Mucosa of descending colon (tissue), 3 donors: Measurements from ENCODE around the gene RND2. TPM values are rescaled to one million over a fixed set of nuclear protein-coding genes. Genes with fewer than 3 reads are reported as not detected.
A peak's percentile ranks its signal among the peaks of the same experiment; 100 is the strongest.

Source experiments
- ATAC-seq: fragments of 200-7000 bp; cut with Tn5 transposase; one replicate; pipeline ENCODE4 v1.9.1; 2020; ENCODE audit warnings: mild to moderate bottlenecking, moderate library complexity
- DNase-seq, 3 donors: peaks; one replicate each; pipeline ENCODE4 v3.0.0-alpha.2; 2020
- H3K36me3 ChIP-seq: fragments of 200-600 bp; one replicate; pipeline ENCODE4 v1.8.0; 2021; ENCODE audit warnings: low read depth, mild to moderate bottlenecking
- H3K4me1 ChIP-seq: fragments of 200-600 bp; one replicate; pipeline ENCODE4 v1.8.0; 2021; ENCODE audit warnings: low read depth, mild to moderate bottlenecking
- H3K4me3 ChIP-seq: fragments of 200-600 bp; one replicate; pipeline ENCODE4 v1.8.0; 2021; ENCODE audit warnings: mild to moderate bottlenecking
- H3K9me3 ChIP-seq: fragments of 200-600 bp; one replicate; pipeline ENCODE4 v1.8.0; 2021; ENCODE audit warnings: mild to moderate bottlenecking
- CTCF ChIP-seq: fragments of 200-600 bp; IDR thresholded peaks from one replicate; pipeline ENCODE4 v1.8.0; 2022; ENCODE audit warnings: antibody characterized with exemption, mild to moderate bottlenecking
- intact Hi-C, 2 donors: fragments of 100-400 bp; cut with DNase I in 1 of 2; cut with micrococcal nuclease in 1 of 2; formaldehyde crosslinking; loops; one replicate each; pipeline versions ENCODE4 v1.11.0 to v1.11.1; 2022; cut with DNase I, micrococcal nuclease
- total RNA-seq, 3 donors: library from RNA; stranded (reverse); fragmentation: NEBNext Ultra II Directional in 2 of 3; extraction: Animal tissue kit (Norgen Biotek cat#: 25700) in 2 of 3; gene quantifications; one replicate each; pipeline versions ENCODE4 v1.2.1 to v1.2.4, GENCODE V29; 2021 to 2023
- donor health status: DM: no; HTN: no; CAD: no; lungs with moderate emphysema.
- donor health status: DM: no; HTN: no; CAD: no.
- donor health status: DM: no; HTN: yes; CAD: no.

RND2 gene
- total RNA-seq, 3 donors from 2014 or later, result 0.09 to 7.2 (median 0.51) TPM

- H3K36me3 ChIP-seq, result peaks cover 4% of the 10 kb centered on the region
- H3K4me3 ChIP-seq, result no peak overlapping the region
- ATAC-seq (no peak), DNase-seq (no peak)
- TF ChIP-seq CTCF, result no peak
- no peaks in the 10 kb centered on the region for H3K9me3 ChIP-seq
- H3K4me1 ChIP-seq, result peaks cover 20% of the 10 kb centered on the region
- intact Hi-C loops, result no loop called here
Observed at GRCh38 chr17:43003542-43004172, 21.4 kb upstream of the RND2 start.

DNA sequence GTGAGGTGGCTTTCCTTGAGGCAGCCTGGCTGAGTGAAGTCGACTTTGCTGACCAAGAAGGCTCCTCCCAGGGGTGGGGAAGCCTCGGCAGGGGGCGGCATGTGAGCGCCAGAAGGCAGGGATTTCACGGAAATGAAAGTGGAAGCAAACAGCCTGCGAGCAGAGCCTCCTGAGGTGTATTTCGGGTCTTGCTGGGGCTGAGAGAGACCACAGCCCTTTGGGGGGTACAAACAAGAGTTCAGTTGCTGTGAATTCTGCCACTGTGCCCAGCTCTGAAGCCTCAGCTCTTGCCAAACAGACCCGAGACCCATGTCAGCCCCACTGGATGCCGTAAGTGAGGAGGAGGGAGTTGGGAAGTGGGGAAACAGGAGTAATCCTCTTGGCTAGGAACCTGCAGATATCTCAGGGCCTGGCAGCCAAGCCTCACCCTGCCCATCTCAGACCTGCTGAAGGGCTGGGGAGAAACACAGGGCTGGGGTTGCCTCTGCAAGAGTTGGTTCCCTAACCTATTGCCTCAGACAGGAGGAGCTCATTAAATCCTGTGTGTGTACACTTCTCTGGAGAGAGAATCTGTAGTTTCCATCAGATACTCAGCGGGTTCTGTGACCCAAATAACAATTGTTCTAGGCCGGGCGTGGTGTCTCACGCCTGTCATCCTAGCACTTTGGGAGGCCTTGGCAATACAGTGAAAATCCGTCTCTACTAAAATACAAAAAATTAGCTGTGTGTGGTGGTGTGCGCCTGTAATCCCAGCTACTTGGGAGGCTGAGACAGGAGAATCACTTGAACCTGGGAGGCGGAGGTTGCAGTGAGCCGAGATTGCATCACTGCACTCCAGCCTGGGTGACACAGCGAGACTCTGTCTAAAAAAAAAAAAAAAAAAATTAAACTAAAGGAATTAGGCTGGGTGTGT, 18.1 kb upstream of the RND2 start, which contains the start of gene IFI35:
TSS of gene IFI35 (plus strand) at position 146 of the 913 bp plus-strand sequence. CDS start at position 310, 164 bp downstream.
- TF ChIP-seq CTCF, result peak; percentile 29
- intact Hi-C loops, result no loop called here
- Histone ChIP-seq H3K4me1 (peaks cover 24% of the 10 kb centered on the region), H3K9me3 (no peaks in the 10 kb centered on the region), H3K4me3 (peak within 1 kb of the TSS; percentile 39), H3K36me3 (peaks cover 4% of the 10 kb centered on the region)
- DNase-seq (peak; percentile 92 to 94 (median 93)), ATAC-seq (peak; percentile 91)

GRCh38 chr17:43010667-43011308, 14.2 kb upstream of the RND2 start:
- ATAC-seq (peak; percentile 86), DNase-seq (peak in 1 of 3 donors; percentile 85)
- Histone ChIP-seq H3K4me3 (peak overlapping the region; percentile 17), H3K36me3 (no peaks in the 10 kb centered on the region), H3K9me3 (no peaks in the 10 kb centered on the region), H3K4me1 (peaks cover 26% of the 10 kb centered on the region)
- TF ChIP-seq CTCF, result no peak
- intact Hi-C loops, result no loop called here

- intact Hi-C loops, result no loop called here
- no peaks in the 10 kb centered on the region for H3K36me3 ChIP-seq
- H3K4me1 ChIP-seq, result peaks cover 20% of the 10 kb centered on the region
- H3K4me3 ChIP-seq, result no peak overlapping the region
- no peaks in the 10 kb centered on the region for H3K9me3 ChIP-seq
- TF ChIP-seq CTCF, result no peak
- ATAC-seq (no peak), DNase-seq (no peak)
Observed at GRCh38 chr17:43011728-43012472, 13.1 kb upstream of the RND2 start.

GRCh38 chr17:43013296-43013695, 11.7 kb upstream of the RND2 start:
- H3K36me3 ChIP-seq, result no peaks in the 10 kb centered on the region
- no peak overlapping the region for H3K4me3 ChIP-seq
- no peaks in the 10 kb centered on the region for H3K9me3 ChIP-seq
- TF ChIP-seq CTCF, result no peak
- intact Hi-C loops, result no loop called here
- no peak for ATAC-seq
- no peak for DNase-seq
- peaks cover 20% of the 10 kb centered on the region for H3K4me1 ChIP-seq
